GM19240 (cell line): ENCODE measurements around the gene CRACR2A.

Source experiments
- DNase-seq: peaks from one replicate; pipeline ENCODE4 v3.0.0; 2011; ENCODE audit warnings: low spot score; ENCODE audit not compliant: insufficient read length

Gene CRACR2A

GRCh38 chr12:3600039-3600720 is 152.7 kb downstream of the CRACR2A start:
- no peak for DNase-seq

GRCh38 chr12:3598896-3599860 is 153.7 kb downstream of the CRACR2A start:
- DNase-seq = no peak

- DNase-seq = no peak
These were observed 155.2 kb downstream of the CRACR2A start for GRCh38 chr12:3597526-3598210.

- DNase-seq = no peak
These were observed 156.1 kb downstream of the CRACR2A start for GRCh38 chr12:3596703-3597415.

- DNase-seq = no peak
These were observed 157.2 kb downstream of the CRACR2A start for GRCh38 chr12:3595721-3596120.

GRCh38 chr12:3594966-3595365 is 157.9 kb downstream of the CRACR2A start:
- no peak for DNase-seq

GRCh38 chr12:3593906-3594483 is 158.9 kb downstream of the CRACR2A start:
- no peak for DNase-seq

- no peak for DNase-seq
These were observed 159.9 kb downstream of the CRACR2A start for GRCh38 chr12:3592856-3593625.

- no peak for DNase-seq
These were observed 163.2 kb downstream of the CRACR2A start for GRCh38 chr12:3589745-3590144.

- DNase-seq = no peak
These were observed 165.4 kb downstream of the CRACR2A start for GRCh38 chr12:3587402-3588013.

- no peak for DNase-seq
These were observed 169.1 kb downstream of the CRACR2A start for GRCh38 chr12:3583656-3584334.

GRCh38 chr12:3580094-3580749 is 172.7 kb downstream of the CRACR2A start:
- no peak for DNase-seq

GRCh38 chr12:3579446-3580093 is 173.3 kb downstream of the CRACR2A start:
- no peak for DNase-seq

GRCh38 chr12:3578557-3578956 is 174.4 kb downstream of the CRACR2A start:
- no peak for DNase-seq

- no peak for DNase-seq
These were observed 176.0 kb downstream of the CRACR2A start for GRCh38 chr12:3576891-3577290.

- no peak for DNase-seq
These were observed 177.9 kb downstream of the CRACR2A start for GRCh38 chr12:3574986-3575385.

- no peak for DNase-seq
These were observed 180.3 kb downstream of the CRACR2A start for GRCh38 chr12:3572560-3572959.

GRCh38 chr12:3571724-3572123 is 181.2 kb downstream of the CRACR2A start:
- no peak for DNase-seq
